NCI-H2196 (cell line): ENCODE measurements around the gene ARHGAP42.

Experiments used
- DNase-seq: peaks from one replicate; lab custom pipeline; 2025; ENCODE audit not compliant: unreplicated experiment; lab: John Stamatoyannopoulos, UW

The ARHGAP42 gene

GRCh38 chr11:100793525-100793924 is 106.4 kb downstream of the ARHGAP42 start:
- DNase-seq = no peak

DNA sequence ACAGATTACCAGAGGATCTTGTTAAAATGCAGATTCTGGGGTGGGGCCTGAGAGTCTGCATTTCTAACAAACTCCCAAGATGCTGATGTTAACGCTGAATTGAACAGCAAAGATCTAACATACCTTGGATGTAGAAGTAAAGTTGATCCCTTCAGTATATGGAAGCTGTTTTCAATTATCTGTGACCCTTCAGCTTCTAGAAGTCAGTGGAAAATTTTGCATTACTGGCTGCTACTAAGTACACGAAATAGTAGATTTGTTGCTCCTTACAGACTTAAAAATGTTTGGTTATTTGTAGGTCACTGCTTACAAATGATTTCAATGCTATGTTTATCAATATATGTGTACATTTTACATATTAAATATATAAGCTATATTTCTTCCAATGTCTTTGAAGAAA is 107.4 kb downstream of the ARHGAP42 start:
- DNase-seq = no peak

DNA sequence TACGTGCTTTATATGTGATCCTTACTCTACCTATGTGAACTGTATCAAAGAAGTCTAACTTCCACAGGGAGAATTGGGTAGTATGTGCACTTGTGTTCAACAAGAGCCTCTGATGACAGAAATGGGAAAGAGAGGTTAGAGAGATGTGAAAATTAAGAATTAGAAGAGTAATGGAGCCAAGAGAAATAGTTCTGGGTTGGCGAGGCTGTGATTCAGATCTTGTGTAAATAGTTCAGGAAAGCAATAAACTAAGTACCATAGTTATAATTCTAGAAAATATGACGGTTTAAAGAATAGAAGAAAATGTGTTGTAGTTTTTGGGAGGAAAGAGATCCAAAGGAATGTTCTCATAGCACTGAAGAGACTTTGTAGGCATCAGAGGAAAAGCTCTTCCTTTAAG is 112.4 kb downstream of the ARHGAP42 start:
- no peak for DNase-seq

GRCh38 chr11:100800202-100800601 is 113.1 kb downstream of the ARHGAP42 start:
- no peak for DNase-seq

DNA sequence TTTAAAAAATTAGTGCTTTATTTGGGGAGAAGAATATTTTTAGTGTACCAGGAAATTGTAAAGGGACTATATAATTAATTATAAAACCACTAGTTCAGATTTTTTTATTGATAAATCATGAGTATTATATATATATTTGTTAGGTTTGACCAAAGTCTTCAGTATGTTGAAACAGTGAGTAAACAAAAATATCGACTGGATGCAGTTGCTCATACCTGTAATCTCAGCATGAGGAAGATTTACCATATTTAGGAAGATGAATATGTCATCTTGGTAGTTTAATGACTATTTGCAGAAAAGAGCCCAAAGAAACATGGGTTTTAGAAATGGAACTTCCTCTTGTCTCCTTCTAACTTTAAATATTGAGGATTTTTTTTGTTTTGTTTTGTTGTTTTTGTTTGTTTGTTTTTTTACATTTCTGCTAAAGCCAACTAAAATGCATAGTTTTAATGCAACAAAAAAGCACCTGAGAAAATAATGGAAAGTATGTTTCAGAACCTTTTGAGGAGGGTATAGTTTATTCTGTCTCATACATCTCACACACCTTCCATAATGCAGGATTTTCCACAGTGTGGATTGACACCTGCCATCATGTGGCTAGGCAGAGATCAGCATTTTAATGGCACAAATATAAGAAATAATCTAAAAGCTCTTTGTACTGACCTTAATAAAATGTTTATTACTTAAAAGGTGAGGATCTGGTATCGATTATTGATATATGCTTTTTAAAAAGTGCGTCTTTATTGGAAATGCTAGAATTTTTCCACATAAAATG is 114.3 kb downstream of the ARHGAP42 start:
- no peak for DNase-seq

GRCh38 chr11:100805506-100806199 is 118.6 kb downstream of the ARHGAP42 start:
- DNase-seq = no peak

DNA sequence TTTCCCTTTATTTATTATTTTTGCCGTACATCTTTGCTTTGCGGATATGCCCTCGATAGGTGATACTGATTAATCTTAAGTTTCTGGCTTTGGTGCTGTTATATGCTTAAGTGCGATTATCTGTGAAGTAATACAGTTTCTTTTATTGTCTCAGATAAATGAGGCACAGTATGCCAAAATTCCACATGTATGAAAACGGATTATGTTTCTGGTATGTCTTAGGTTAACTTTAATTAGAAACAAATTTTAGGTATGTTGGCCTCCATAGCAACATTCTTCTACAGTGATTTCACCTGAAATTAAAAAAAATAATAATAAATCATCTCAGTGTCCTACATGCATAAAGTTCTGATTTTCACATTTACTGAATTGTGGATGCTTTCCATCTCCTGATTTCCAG is 119.2 kb downstream of the ARHGAP42 start:
- no peak for DNase-seq

DNA sequence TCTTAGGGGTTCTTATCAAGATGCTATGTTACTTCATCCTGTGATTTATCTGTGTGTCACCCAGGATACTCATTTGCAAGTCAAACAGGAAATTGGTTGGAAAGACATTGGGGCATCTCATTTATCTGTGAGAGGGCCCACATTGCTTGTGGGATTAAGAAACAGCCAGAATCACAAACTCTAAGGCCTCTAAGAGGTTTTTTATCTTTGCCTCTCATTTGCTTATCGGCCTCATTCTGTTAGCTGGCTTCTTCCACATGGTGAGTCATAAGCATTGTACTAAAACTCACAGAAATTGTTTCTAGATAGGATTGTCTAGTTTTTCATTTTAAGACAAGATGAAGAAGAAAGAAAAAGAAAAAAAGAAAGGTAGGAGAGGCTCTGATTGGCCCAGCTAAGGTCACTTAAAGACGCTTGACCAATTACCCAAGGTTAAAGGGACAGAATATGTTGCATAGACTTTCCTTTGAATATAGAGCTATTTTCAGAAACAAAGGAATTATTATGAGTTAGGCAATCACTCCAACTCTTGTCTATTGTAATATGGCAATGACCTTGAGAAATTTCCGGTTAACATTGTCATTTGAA is 121.9 kb downstream of the ARHGAP42 start:
- no peak for DNase-seq

GRCh38 chr11:100810146-100810545 is 123.1 kb downstream of the ARHGAP42 start:
- no peak for DNase-seq

DNA sequence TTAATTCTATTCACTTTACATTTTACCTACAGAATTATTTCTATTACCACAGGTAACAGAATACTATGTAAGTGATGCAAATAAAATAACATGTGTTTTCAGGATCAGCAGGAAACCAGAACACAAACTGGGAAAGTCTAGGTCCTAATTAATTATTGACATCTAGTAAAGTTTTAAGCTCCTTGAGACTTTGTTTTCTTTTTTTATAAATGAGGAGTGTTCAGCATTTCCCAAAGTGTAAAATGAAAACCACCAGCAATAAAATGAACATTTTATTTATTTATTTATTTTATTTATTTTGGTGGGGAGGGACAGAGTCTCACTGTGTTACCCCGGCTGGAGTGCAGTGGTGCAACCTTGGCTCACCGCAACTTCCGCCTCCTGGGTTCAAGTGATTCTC is 123.6 kb downstream of the ARHGAP42 start:
- DNase-seq = no peak

DNA sequence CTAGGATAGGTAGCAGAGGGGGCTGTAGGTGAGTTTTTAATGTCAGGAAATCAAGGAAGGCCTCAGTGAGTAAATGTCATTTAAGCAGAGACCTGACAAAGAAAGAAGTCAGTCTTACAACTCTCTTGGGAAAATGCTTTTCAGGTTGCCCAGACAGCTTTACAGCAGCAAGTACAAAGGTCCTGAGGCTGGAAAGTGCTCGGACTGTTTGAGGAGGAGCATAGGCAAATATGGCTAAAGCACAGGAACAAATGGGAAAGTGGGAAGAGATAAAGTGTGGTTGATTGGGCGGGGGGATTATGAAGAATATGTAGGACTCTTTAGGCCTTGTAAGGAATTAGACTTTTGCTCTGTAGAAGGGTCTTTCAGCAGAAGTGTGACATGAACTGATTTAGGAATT is 125.4 kb downstream of the ARHGAP42 start:
- DNase-seq = no peak

DNA sequence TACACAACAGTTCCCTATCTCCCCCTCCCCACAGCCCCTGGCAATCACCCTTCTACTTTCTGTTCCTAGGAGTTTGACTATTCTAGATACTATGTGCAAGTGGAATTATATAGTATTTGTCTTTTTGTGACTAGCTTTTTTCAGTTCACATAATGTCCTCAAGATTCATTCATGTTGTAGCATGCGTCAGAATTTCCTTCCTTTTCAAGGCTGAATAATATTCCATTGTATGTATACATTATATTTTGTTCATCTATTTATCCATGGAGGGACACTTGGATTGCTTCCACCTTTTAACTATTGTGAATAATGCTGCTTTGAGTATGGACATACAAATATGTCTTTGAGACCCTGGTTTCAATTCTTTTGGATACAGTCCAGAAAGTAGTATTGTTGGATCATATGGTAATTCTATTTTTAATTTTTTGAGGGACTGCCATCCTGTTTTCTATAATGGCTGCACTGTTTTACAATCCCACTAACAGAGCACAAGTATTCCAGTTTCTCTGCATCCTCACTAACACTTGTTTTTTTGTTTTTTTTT is 128.8 kb downstream of the ARHGAP42 start:
- no peak for DNase-seq

GRCh38 chr11:100816823-100817222 is 129.7 kb downstream of the ARHGAP42 start:
- DNase-seq = no peak

DNA sequence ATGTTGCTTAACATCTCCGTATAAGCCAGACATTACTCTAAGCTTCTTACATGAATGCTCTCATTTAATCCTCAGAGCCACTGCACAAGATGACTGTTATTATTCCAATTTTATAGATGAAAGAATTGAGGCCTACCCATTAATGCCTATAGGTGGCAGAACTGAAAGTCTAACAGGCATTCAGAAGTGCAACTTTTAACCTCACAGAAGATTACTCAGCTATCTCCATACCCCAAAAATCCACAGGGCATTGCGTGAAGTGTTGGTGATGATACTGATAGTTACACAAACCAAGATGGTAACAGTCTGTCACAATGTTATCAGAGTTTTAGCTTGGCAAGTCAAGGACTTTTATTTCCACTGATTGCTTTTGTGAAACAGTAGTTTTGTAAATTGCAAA is 130.5 kb downstream of the ARHGAP42 start:
- no peak for DNase-seq

DNA sequence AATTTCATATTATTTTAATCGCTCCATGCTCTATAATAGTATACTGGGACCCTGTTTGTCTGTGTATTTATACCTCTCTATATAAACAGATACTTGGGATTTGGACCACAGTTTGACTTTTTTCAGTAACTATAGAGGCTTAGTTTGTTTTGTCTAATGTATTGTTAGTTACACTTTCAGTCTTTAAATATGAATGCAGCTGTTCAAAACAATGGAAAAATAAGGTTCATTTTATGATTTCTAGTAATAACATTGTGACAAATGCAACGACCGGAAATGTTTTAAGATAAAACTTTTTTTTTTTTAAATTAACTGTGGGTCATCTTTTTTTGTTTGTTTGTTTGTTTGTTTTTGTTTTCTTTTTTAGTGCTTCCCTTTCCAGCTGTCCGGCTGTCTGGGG is 133.5 kb downstream of the ARHGAP42 start:
- DNase-seq = no peak

- no peak for DNase-seq
Observed at GRCh38 chr11:100821198-100821597, 134.1 kb downstream of the ARHGAP42 start.

- DNase-seq = no peak
Observed at GRCh38 chr11:100823360-100823759, 136.3 kb downstream of the ARHGAP42 start.

DNA sequence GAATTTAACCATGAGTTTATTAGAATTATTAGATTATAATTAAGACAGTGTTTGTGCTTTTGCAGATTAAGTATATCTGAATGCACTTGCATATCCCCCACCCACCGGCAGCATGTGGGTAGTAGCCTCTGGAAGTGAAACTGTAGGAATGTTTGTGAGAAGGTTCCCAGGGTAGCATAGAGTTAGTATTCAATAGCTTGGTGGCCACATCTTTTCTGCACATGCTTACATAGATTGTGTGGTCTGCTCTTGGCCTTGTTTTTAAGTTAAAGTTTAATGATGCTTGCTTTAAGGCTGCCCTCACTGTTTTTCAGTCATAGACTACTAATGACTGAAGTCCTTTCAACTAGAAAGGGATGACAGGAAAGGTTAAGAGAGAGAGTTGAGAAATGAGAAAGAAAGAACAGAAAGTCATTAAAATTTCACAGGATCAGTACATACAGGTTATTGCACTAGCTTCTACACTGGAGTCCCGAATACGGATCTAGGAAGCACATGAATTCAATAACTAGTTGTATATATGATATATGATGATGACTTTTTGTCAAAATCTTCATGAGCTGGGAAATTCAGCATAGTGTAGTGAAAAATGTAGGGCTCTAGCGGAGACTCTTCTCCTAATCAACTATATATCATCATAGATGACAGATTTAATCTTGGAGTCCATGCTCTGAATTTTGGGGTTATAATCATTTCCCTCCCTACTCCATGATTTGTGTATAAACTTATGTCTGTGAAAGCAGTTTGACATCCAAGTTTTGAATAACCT is 137.1 kb downstream of the ARHGAP42 start:
- DNase-seq = no peak

DNA sequence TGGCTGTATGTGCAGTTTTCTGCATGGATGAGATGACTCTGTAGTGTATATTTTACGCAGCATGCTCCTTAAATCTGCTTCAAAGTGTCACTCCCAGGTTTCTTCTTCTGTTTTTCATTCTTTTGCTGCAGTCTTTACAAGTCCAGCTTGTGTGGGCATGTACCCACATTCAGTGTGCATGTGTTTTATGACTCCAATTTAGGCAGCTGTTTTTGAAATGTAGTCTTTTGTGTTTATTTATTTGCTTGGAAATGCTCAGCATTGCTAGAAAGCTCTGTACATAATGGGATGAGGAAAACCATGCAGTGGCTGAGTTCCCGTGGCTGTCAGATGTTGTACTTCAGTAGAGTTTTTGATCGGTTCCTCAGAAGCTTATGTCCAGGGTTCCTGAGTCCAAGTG is 138.5 kb downstream of the ARHGAP42 start:
- no peak for DNase-seq

DNA sequence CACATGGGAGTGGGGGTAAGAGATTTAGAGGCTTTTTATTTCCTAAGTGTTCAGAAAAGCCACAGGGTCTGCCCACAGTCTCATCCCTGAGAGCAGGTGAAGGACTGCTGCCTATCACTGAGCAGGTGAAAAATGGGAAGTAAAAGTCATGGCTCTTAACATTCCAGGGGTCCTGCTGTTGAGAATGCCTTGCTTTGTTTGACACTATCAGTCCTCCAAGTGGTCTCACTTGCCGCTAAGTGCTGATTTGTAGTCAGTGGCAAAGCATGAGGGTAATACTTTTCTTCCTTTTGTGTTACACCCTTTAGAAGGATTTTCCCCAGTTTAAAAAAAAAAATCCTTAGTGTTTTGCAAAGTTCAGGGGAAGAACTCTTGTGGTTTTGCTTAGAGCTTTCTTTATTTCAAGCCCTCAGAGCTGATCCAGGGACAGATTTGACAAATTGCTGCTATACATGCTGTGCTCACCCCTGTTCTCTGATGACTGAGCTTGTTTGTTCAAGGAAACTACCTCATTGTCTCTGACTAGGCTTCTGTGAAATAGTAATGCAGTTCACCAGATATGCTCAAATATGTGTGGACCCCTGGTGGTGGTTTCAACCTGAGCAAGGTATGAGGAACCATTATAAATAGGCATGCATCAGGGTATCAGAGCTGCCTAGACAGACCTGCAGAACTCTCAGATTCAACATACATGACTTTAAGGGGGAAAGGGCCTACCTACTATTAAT is 141.0 kb downstream of the ARHGAP42 start:
- DNase-seq = no peak

- no peak for DNase-seq
Observed at GRCh38 chr11:100830274-100830673, 143.2 kb downstream of the ARHGAP42 start.
